Measurements from ENCODE around the gene EYA2.

The EYA2 gene

DNA sequence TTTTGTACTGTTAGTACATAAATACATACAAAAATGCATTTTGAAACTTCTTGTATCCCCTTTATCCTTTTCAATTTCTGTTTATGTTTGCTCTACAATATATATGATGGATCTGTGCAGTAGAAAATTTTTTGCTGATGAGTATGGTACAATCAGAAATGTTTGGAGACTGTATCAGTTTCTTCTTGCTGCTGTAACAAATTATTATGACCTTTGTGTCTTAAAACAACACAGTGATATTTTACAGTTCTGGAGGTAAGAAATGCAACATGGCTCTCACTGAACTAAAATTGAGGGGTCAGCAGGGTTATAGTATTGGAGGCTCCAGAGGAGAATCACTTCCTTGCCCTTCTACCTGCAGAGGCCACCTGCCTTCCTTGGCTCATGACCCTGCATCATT lies 184.4 kb downstream of the EYA2 start:
- DNase-seq: no peak

DNA sequence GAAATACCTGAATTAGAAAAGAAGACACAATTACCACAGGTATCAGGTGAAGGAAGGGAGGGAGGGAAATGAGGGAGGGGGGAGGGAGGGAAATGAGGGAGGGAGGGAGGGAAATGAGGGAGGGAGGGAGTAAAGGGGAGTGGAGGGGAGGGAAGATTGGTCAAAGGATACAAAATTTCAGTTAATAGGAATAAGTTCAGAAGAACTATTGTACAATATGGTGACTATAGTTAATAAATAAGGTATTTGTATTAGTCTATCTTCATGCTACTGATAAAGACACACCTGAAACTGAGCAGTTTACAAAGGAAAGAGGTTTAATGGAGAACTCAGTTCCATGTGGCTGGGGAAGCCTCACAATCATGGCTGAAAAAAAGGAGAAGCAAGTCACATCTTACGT lies 185.7 kb downstream of the EYA2 start:
- no peak for DNase-seq

DNA sequence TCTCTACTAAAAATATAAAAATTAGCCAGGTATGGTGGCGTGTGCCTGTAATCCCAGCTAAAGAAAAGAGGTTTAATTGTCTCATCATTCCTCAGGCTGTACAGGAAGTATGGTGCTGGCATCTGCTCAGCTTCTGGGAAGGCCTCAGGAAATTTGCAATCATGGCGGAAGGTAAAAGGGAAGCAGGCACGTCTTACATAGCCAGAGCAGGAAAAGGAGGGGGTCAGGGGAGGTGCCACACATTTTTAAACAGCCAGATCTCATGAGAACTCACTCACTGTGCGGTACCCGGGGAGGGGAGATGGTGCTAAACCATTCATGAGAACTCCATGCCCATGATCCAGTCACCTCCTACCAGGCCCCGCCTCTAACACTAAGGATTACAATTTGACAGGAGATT lies 191.7 kb downstream of the EYA2 start:
- no peak for DNase-seq

DNA sequence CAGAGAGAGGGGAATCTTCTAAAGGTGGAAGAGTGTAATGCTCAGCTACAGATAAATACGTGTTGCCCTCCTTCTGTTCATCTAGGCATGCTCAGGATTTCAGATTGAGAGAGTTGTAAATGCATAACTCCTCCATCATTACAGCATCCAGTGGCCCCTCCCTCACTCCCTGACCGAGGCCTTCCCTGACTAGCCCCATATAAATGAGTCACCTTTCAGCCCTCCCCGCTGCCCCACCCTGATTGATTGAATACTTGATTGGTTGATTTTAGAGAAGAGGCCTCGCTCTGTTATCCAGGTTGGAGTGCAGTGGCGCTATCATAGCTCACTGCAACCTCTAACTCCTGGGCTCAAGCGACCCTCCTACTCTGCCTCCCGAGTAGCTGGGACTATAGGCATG lies 193.7 kb downstream of the EYA2 start:
- DNase-seq: no peak

DNA sequence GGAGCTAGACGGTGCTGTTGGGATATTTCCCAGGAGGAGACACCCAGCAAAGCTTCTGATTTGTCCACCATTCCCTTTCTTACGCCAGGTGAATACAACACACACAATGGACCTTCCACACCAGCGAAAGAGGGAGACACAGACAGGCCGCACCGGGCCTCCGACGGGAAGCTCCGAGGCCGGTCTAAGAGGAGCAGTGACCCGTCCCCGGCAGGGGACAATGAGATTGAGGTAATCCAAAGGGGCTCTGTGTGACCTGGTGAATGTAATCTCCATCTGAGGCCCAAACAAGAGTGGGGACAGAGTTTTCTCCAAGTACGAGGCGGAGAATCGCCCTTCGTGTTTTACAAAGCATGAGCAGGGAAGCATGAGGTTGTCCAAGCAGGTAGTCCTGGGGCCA lies 194.5 kb downstream of the EYA2 start:
- DNase-seq: no peak

DNA sequence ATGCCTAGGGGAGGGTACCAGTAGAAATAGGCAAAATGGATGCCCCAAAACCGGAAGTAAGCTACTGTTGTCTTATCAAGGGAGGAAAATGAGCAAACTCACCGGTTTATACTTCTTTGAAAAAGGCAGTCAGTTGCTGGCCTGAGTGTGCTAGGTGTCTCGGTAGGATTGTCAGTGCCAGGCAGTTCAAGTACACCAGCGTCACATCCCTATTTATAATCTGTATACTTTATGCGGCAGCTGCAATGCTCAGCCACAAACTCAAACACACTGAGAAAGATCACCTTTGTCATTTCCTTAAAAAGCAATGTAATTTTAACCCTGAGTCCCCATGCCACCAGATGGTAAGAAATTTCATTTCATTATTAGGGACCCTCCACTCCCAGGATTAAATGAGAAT lies 196.2 kb downstream of the EYA2 start:
- DNase-seq: no peak

DNA sequence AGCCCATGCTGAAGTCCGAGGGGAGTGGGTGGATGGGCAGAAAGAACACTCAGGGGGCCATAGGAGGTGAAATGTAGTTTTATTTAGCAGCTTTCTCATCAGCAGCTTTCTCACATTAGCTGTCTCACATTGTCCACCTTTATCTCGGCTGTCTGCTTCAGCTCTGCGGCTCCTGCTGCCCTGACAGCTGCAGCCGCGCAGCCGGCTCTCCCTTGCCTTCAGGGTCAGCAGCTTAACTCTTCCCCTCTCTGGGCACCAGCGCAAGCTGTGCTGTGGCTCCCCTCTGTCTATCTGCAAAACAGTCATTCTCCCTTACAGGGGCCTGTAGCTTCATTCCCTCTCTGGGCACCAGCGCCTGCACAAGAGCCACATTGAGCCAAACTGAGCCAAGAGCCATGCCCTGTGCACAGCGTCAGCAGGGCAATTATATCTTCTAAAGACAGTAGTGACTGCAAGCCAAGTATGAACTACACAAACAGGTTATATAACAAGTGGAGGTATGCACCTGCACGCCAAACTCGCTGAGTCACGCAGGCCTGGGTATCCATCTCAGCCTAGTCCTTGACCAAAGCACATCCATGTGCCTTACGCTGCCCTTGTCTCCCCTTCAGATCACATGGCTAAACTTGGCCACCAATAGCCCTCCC lies 198.8 kb downstream of the EYA2 start:
- DNase-seq: no peak

DNA sequence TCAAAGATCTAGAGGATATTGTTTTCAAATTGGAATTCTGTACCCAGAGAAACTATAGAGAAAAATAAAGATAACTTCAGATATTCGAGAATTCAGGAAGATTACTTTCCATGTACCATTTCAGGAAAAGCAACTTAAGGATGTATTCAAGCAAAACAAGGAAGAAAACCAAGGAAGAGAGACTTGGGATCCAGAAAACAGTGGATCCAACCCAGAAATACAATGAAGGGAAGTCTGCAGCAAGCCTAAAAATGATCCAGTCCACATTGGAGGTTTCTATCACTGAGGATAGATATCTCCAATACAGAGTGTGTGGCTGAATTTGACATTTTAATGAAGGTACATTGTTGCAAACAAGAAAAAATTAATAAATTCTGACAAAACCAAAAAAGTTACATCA lies 201.0 kb downstream of the EYA2 start:
- no peak for DNase-seq

DNA sequence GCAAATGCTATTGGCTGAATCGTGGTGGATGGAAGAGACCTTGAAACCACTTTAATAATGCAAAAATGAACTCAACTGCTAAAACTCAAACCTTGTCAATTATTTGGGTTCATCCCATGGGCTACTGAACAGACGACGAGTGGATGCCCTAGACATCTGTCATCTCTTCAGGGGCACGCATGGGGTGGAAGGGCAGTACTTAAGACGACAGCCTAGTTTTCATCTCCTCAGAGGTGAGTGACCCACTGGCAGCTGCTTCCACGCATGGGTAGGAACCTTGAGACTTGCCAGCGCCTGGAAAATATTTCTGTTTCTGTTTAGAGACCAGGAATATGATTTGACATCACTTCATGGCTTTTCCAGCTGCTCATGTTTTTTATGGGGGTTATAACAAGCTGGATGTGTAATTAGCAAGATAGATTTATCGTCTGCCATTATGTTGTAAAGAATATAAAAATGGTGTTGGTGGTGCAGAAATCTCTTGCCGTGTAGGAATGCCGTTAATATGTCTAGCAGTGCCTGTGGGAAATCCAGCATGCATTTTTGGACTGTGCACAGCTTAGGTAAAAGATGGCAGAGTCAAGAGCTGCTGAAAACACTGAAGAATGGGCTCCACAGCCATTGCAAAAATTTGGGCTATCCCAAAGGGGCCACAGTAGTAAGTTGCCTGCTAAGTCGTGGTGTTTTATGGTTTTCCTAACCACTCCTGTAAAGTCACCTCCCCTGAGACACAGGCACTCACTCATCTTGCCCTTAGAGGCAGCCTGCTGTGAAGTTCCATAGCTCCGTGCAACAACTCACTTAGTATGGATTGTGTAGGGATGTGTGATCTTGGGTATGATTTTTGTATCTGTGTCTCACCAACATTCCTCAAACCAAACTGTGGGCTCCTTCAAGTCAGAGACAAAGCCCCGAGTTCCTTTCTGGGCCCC lies 203.3 kb downstream of the EYA2 start:
- DNase-seq: no peak

DNA sequence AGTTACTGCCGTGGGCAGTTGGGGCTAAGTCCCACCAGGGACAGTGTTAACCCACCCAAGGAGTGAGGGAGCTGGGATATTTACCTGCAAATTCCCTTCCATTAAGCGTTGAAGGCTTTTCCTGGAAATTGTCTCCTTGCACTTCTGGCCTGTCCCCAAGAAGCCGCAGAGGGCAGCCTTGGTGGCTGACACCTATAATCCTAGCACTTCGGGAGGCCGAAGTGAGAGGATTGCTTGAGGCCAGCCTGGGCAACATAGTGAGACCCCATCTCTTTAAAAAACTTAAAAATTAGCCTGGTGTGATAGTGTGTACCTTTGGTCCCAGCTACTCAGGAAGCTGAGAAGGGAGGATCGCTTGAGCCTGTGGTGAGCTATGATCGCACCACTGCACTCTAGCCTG lies 204.4 kb downstream of the EYA2 start:
- DNase-seq: no peak

DNA sequence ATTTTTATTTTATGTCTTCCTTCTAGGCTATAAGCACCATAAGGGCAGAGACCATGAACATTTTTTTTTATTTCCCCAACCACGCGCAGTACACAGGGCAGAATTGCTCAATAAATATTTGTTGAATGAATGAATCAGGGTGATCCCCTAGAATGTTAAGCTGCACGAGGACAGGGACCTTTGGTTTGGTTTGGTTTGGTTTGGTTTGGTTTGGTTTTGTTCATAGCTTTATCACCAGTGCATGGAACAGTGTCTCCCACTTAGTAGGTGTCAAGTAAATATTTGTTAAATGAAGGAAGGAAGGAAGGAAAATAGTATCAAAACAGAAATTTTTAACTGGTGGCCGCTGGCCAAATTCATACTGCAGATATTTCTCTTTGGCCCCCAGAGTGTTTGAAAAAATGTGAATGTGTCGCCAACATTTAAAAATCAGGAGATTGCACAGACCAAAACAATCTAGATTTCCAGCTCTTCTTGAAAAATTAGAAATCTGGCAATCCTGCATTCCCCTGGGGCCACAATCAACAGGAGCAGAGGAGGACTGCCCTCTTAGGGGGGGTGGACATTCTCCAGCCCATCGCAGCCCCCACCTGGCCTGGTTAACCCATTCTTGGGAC lies 205.3 kb downstream of the EYA2 start:
- DNase-seq: no peak

DNA sequence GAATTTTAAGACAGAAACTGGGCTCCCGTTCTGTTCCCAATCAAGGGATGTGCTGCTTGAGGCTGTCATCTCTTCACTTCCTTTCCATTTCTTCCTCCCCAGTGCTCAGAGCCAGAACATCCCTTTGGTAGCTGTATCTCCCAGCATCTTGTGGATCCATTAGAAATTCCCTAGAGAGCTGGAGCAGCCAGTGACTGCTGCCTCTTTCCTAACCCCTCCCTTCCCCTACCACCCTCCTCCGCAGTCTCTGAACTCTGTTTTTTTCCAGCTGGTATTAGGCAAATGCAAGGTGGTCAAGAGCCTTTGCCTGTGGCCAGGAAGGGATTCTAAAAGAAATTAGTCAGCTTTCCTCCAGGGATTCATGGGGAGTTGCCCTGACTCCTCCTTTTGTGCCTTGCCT lies 208.0 kb downstream of the EYA2 start:
- DNase-seq: no peak

DNA sequence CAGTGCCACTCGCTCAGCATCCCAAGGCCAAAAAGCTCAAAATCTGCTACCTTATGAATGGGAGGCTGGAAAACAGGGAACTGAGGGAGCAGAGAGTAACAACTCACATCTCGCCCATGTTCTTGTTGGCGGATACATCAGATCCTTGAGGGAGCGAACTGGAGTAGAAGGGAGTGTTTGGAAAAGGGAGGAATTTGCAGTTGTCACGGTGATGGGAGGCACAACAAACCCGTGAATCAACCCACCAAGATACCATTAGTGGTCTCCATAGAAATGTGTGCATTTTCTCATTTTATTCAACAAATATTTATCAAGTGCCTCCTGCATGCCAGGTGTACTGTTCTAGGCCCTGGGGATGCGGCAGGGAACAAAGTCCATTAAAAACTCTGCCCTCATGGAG lies 212.1 kb downstream of the EYA2 start:
- no peak for DNase-seq

DNA sequence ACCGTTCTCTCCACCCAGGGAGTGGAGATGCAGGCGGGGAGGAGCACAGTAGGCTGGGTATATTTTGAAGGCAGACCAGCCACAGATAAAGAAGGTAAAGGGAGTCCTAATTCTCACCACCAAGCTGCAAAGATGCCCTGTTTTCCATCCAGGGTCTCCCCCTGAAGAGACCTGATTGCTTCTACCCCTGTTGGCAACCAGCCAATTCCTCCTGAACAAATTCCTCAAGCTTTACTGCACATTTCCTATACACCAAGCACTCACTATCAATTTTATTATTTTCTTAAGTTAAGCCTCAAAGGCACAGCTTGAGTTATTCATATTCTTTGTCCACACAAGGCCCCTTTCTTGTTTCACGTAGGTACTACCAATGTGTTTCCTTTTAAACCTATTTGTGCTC lies 214.4 kb downstream of the EYA2 start:
- no peak for DNase-seq

DNA sequence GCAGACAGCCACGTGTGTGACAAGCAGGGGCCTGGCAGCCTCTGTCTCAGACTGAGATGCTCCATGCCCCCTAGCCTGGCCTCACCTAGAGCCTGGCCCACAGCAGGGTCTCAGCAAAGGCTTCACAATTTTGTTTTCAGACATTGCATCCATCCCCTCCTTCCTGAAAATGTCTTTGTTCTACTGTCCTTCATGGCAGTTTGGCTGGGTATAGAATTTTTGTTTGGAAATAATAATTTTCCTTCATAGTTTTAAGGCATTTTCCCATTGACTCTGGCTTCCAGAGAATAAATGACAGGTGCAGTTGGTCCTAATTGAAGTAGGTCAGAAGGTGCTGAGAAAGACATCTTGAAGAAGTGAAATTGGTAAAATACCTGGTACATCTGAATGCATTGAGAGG lies 216.2 kb downstream of the EYA2 start:
- no peak for DNase-seq

DNA sequence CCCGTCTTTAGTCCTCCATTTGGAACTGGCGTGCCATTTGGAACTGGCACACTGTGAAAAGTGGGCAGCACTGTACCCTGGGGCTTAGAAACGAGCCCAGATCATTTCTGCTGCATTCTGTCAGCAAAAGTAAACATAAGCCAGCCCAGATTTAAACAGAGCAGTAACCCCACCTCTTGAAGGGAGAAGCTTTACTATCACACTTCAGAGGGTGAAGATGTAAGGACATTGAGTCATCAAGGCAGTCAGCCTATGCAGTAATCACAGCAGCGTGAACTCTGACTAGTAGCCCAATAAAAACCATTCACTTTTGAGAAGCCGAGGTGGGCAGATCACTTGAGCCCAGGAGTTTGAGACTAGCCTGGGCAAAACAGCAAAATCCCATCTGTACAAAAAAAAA lies 216.9 kb downstream of the EYA2 start:
- no peak for DNase-seq

DNA sequence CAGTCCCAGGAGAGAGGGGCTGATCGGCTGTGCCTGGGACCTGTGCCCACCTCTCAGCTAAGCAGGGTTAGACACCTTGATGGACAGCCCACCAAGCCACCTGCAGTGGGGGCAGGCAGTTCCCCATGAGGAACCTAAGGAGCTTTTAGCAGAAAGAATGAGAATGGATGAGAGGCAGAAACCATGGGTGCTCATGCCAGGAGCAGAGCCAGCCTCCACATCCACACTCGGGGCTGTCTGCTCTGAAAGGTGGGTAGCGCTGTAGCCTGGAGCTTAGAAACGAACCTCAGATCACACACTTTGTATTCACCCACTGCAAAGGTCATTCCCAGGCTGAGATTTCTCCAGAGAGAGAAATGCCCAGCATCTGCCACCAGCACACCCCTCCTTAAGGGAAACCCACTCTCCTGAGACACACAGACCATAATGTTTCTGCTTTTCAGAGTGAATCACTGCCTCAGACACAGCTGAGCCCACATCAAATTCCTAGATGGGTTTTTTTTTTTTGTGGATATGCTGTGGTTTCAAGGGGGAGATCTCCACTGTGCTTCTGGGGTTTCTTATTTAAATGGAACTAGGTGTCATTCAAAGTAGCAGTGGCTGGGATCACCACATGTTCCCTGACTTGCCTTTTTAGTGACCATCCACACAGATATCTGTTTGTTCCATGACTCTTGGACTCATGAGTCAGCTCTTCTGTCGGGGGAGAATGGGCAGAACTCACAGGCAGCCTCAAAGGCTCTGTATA lies 218.9 kb downstream of the EYA2 start:
- DNase-seq: no peak

DNA sequence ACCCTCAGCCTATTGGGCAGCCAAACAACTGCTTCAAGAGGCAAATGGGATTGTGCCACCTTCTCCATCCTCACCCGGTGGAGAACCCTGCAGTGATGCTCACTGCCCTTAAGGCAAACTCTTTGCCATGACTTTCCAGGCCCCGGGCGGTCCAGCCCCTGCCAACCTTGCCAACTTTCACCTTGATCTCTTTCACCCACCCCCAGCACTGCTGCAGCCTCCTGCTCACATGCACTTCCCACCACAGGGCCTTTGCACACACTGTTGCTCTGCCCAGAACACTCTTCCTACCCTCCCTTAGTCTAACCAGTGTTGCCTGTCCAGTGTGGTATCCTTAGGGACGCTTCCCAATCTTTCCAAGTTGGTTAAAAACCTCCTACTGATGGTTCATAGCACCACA lies 221.1 kb downstream of the EYA2 start:
- no peak for DNase-seq

DNA sequence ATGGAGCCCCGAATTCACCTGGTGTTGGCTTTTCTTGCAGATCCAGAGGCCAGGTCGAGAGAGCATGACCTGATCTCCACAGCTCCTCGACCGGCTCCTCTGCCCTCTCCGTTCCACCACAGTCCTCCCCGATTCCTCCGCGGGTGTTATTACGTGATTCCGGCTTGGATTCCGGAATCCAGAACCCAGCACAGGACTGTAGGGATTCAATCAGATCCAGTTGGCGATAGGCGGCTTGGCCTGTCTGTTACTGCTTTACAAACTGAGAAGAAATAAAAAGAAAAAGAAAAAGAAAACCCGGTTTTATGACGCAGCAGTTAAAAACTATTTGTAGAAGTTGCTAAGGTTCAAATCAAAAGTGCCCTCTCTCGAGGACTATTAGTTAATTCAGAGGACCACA lies 222.7 kb downstream of the EYA2 start:
- DNase-seq: no peak

DNA sequence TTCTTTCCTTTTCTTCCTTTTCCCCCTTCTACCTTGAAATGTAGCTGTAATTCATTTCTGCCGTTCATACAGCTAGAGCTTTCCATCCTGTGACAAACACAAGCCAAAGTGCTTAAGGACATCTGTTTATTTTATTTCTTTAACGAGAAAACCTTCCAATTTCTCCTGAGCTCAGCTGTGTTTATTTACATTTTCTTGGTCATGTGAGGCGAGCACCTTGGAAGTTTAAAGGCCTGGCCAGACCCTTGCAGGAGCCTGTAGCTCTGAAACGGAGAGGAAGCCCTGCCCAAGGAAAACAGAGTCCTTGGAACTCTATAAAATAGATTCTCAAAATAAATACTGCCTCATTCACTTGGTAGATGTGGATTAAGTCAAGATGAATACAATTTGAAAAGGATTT lies 223.1 kb downstream of the EYA2 start:
- no peak for DNase-seq

DNA sequence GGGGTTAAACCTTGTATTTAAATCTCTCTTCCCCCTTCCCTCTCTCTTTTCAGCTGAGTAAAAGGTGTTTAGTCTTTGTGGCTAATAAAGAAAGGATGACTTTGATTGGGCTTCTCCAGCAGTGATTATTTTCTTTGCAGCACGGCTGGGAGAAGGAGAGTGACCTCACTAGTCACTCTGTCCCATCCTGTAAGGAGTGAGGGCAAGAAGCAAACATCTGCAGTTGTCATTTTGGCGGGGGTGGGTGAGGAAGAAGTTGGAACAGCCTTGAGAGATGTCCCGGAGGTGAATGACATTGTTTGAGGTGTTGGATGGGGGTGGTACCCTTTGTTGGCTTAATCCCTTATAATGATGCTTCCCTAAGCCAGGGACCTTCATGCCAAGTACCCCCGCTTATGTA lies 223.6 kb downstream of the EYA2 start:
- DNase-seq: no peak

DNA sequence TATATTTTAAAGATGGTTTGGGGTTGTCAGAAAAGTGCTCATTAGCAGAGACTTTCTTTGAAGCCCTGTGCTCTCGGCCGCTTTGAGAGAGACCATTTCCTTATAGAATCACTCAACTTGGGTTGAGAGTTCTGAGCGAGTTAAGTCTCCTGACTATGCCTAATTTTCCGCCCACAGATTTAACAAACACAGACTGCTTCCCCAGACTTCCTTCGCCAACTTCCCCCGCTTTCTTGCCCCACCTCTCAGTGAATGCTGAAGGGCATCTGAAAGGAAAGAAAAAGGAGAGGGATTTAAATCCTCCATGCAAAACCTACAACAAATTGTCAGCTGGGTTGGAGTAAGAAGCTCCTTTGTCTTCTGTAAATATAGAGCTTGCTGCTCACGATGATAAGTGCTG lies 224.0 kb downstream of the EYA2 start:
- no peak for DNase-seq

DNA sequence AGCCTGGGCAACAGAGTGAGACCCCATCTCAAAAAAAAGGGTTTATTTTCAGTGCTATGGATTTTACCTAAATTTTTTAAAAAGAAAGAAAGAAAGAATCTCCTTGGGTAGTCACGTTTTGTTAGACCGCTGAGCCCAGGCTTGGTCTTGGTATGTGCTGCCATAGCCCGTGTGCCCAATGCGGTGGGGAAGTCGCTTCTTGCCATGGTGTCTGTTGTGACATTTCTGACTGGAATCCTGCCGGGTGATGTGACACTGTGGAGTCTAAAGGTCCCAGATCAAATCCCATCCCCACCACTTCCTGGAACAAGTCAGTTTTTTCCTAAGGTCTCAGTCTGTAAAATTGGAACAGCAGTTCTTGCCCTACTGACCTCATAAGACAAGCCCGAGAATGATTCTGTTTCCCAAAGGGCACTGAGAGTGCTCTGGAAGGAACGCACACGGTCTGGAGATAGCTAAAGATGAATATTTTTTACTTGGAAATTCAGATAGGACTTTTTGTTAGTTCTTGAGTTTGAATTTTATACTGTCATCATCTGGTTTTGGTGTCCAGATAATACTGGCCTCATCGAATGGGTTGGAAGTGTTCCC lies 225.8 kb downstream of the EYA2 start:
- no peak for DNase-seq
